Esophagus muscularis mucosa (tissue), 3 donors: ENCODE results near the gene PCSK9.
A peak's percentile ranks its signal among the peaks of the same experiment; 100 is the strongest.

Source experiments
- CTCF ChIP-seq, 3 experiments: fragments of 200-600 bp in 2 of 3; fragments of 450-650 bp in 1 of 3; sonication (generic) in 2 of 3; IDR thresholded peaks; one replicate each; pipeline ENCODE4 v1.5.1; 2017 to 2019; ENCODE audit warnings: antibody characterized with exemption in 3 of 3, mild to moderate bottlenecking in 2 of 3, moderate library complexity in 1 of 3
- POLR2A ChIP-seq: fragments of 450-650 bp; IDR thresholded peaks from one replicate; pipeline ENCODE4 v1.6.1; 2017; ENCODE audit warnings: antibody characterized with exemption, moderate library complexity, mild to moderate bottlenecking, low read depth
- POLR2AphosphoS5 ChIP-seq, 2 donors: sonication (generic); formaldehyde crosslinking; IDR thresholded peaks; one replicate each; pipeline ENCODE4 v1.6.1; 2017; ENCODE audit warnings: antibody characterized with exemption in 2 of 2

- TF ChIP-seq POLR2AphosphoS5 (IDR thresholded peaks at IDR 0.05) (no peak), CTCF (IDR thresholded peaks at IDR 0.05) (peak; percentile 20 to 34 (median 22)), POLR2A (no peak)
These were observed 32.1 kb downstream of the PCSK9 start for GRCh38 chr1:55071477-55071876.
